TTC549 (cell line): ENCODE data around the gene LRRC36.

Experiments
- FAIRE-seq: peaks from 2 replicates; lab custom pipeline; 2012; peaks lifted over from hg19 to GRCh38; lab: Jason Lieb, UNC

LRRC36 gene

GRCh38 chr16:67294938-67295361 lies 31.7 kb upstream of the LRRC36 start:
- FAIRE-seq = no peak

- FAIRE-seq = no peak
Observed at GRCh38 chr16:67296420-67296819, 30.2 kb upstream of the LRRC36 start.

GRCh38 chr16:67298277-67298676 lies 28.3 kb upstream of the LRRC36 start:
- no peak for FAIRE-seq

- FAIRE-seq = no peak
Observed at GRCh38 chr16:67299269-67299668, 27.3 kb upstream of the LRRC36 start.

GRCh38 chr16:67301080-67301782 lies 25.4 kb upstream of the LRRC36 start:
- no peak for FAIRE-seq

GRCh38 chr16:67302076-67302475 lies 24.5 kb upstream of the LRRC36 start:
- no peak for FAIRE-seq

GRCh38 chr16:67302970-67303369 lies 23.6 kb upstream of the LRRC36 start:
- FAIRE-seq = no peak

GRCh38 chr16:67304020-67304419 lies 22.6 kb upstream of the LRRC36 start:
- FAIRE-seq = no peak

GRCh38 chr16:67305216-67306071 lies 21.2 kb upstream of the LRRC36 start:
- FAIRE-seq = no peak

- no peak for FAIRE-seq
Observed at GRCh38 chr16:67310561-67310960, 16.1 kb upstream of the LRRC36 start.

GRCh38 chr16:67311607-67312488 lies 14.8 kb upstream of the LRRC36 start:
- FAIRE-seq = no peak

GRCh38 chr16:67312719-67313118 lies 13.9 kb upstream of the LRRC36 start:
- no peak for FAIRE-seq

- FAIRE-seq = no peak
Observed at GRCh38 chr16:67317853-67318252, 8.8 kb upstream of the LRRC36 start.

- no peak for FAIRE-seq
Observed at GRCh38 chr16:67326115-67326471, 522 bp upstream of the LRRC36 start.

- FAIRE-seq = no peak
Observed at GRCh38 chr16:67327743-67328142, 1.1 kb downstream of the LRRC36 start.

GRCh38 chr16:67329901-67330300 lies 3.3 kb downstream of the LRRC36 start:
- no peak for FAIRE-seq

GRCh38 chr16:67333315-67333714 lies 6.7 kb downstream of the LRRC36 start:
- FAIRE-seq = no peak

- no peak for FAIRE-seq
Observed at GRCh38 chr16:67336116-67336515, 9.5 kb downstream of the LRRC36 start.

- no peak for FAIRE-seq
Observed at GRCh38 chr16:67336648-67337047, 10.0 kb downstream of the LRRC36 start.

- FAIRE-seq = no peak
Observed at GRCh38 chr16:67339453-67339852, 12.8 kb downstream of the LRRC36 start.

GRCh38 chr16:67341250-67341649 lies 14.6 kb downstream of the LRRC36 start:
- no peak for FAIRE-seq

- FAIRE-seq = no peak
Observed at GRCh38 chr16:67342616-67343015, 16.0 kb downstream of the LRRC36 start.

GRCh38 chr16:67345401-67345800 lies 18.8 kb downstream of the LRRC36 start:
- no peak for FAIRE-seq
